Type B pancreatic cell (in vitro differentiated cells): ENCODE results near the gene ALOXE3. TPM values are rescaled to one million over a fixed set of nuclear protein-coding genes. Genes with fewer than 3 reads are reported as not detected.

Experiments used
- DNase-seq: peaks from one replicate; pipeline ENCODE4 v3.0.0; 2021; ENCODE audit warnings: mixed read lengths; ENCODE audit not compliant: unreplicated experiment; ENCODE audit errors: extremely low spot score
- H3K27ac Mint-ChIP-seq: 2 replicates; pipeline ENCODE4 v1.8.0; 2021; ENCODE audit warnings: mild to moderate bottlenecking, mixed read lengths
- H3K27me3 Mint-ChIP-seq: 2 replicates; pipeline ENCODE4 v1.8.0; 2021; ENCODE audit warnings: mixed read lengths
- H3K36me3 Mint-ChIP-seq: 2 replicates; pipeline ENCODE4 v1.8.0; 2021; ENCODE audit warnings: mixed read lengths
- H3K4me1 Mint-ChIP-seq: one replicate; pipeline ENCODE4 v1.8.0; 2021; ENCODE audit warnings: mixed read lengths; ENCODE audit not compliant: unreplicated experiment
- H3K4me3 Mint-ChIP-seq: 2 replicates; pipeline ENCODE4 v1.8.0; 2021; ENCODE audit warnings: mild to moderate bottlenecking, mixed read lengths
- H3K9me3 Mint-ChIP-seq: 2 replicates; pipeline ENCODE4 v1.8.0; 2021; ENCODE audit warnings: mixed read lengths
- total RNA-seq: library from RNA; stranded (reverse); gene quantifications from 2 replicates; pipeline ENCODE4 v1.2.1, GENCODE V29; 2021; ENCODE audit warnings: low replicate concordance
- TF ChIP-seq, protein P1 (sequence below): fragments of 200-600 bp; sonication (generic); conservative IDR thresholded peaks from 2 replicates; pipeline ENCODE4 v1.5.0; 2021; ENCODE audit warnings: antibody characterized with exemption, mild to moderate bottlenecking

ALOXE3 gene
- total RNA-seq, 1 donor from 2014 or later = not detected

DNA sequence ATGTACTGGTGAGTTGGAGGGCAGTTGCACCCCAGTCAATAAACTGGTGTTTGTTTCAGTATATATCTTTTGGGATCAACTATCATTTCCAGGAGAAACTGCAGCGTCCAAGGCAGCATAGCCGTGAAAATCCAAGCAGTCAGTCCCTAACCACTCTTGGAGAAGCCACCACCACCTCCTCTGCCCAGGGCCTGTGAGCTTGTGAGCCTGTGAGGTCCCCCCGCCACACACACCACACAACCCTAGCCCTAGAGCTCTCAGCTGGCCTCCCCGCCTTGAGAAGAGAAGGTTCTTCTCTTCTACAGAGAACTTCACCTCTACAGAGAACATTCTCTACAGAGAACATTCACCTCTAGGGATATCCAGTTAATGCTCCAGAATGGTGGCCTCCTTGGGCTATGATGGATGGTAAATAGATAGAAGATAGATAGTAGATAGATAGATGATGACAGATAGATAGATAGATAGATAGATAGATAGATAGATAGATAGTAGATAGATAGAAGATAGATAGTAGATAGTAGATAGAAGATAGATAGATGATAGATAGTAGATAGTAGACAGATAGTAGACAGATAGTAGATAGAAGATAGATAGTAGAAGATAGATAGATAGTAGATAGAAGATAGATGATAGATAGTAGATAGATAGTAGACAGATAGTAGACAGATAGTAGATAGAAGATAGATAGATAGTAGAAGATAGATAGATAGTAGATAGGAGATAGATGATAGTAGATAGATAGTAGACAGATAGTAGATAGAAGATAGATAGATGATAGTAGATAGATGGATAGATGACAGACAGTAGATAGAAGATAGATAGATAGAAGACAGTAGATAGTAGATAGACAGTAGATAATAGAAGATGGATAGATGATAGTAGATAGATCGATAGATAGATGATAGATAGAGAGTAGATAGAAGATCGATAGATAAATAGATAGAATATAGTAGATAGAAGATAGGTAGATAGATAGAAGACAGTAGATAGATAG lies 65.8 kb downstream of the ALOXE3 start:
- H3K27me3 Mint-ChIP-seq = peaks cover 44% of the 10 kb centered on the region
- peaks cover 9% of the 10 kb centered on the region for H3K4me1 Mint-ChIP-seq

DNA sequence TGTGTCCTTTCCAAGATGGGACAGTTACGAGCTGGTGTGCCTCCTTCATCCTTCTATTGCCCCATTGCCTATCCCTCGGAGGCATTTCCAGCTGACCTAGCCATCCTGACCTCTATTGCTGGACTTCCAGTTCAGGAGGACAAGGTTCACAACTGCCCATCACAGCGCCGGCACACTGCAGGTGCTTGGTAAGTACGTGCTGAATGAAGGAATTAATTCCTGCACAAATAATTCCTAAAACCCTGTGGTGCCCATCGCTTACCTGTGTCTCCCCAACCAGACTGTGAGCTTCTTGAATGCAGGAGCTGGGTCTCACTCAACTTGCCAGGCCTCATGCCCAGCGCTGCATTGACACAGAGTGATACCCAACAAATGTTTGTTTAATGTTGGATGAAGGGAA lies 66.5 kb downstream of the ALOXE3 start:
- H3K4me1 Mint-ChIP-seq = peaks cover 5% of the 10 kb centered on the region
- no peaks in the 10 kb centered on the region for H3K9me3 Mint-ChIP-seq
- peaks cover 41% of the 10 kb centered on the region for H3K27me3 Mint-ChIP-seq
- no peak for DNase-seq
- TF ChIP-seq, protein P1, sequence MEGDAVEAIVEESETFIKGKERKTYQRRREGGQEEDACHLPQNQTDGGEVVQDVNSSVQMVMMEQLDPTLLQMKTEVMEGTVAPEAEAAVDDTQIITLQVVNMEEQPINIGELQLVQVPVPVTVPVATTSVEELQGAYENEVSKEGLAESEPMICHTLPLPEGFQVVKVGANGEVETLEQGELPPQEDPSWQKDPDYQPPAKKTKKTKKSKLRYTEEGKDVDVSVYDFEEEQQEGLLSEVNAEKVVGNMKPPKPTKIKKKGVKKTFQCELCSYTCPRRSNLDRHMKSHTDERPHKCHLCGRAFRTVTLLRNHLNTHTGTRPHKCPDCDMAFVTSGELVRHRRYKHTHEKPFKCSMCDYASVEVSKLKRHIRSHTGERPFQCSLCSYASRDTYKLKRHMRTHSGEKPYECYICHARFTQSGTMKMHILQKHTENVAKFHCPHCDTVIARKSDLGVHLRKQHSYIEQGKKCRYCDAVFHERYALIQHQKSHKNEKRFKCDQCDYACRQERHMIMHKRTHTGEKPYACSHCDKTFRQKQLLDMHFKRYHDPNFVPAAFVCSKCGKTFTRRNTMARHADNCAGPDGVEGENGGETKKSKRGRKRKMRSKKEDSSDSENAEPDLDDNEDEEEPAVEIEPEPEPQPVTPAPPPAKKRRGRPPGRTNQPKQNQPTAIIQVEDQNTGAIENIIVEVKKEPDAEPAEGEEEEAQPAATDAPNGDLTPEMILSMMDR = no peak
- no peak overlapping the region for H3K4me3 Mint-ChIP-seq
- H3K36me3 Mint-ChIP-seq = no peaks in the 10 kb centered on the region
- no peak overlapping the region for H3K27ac Mint-ChIP-seq

More for the DNA sequence above, 65.8 kb downstream of the ALOXE3 start:
- Mint-ChIP-seq H3K27ac (no peak overlapping the region), H3K4me3 (no peak overlapping the region), H3K36me3 (no peaks in the 10 kb centered on the region), H3K9me3 (no peaks in the 10 kb centered on the region)
- TF ChIP-seq, protein P1 = no peak
- DNase-seq = no peak

DNA sequence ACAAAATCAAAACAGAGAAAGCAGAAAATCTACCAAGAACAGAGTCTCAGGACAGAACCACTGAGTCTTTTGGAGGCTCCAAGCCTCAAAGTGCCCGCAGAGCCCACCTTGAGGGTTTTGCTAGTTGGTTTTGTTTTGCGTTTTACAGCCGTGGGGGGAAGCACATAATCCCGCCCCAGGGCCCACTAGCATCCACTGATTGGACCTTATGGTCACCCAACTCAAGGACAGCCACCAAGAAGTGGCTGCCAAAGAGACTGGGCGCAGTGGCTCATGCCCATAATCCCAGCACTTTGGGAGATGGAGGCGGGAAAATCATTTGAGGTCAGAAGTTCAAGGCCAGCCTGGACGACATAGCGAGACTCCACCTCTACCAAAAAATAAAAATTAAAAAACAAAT lies 69.6 kb downstream of the ALOXE3 start:
- peaks cover 41% of the 10 kb centered on the region for H3K27me3 Mint-ChIP-seq
- no peaks in the 10 kb centered on the region for H3K9me3 Mint-ChIP-seq
- no peak for DNase-seq
- no peaks in the 10 kb centered on the region for H3K4me1 Mint-ChIP-seq
- H3K36me3 Mint-ChIP-seq = no peaks in the 10 kb centered on the region
- no peak overlapping the region for H3K27ac Mint-ChIP-seq
- no peak overlapping the region for H3K4me3 Mint-ChIP-seq
- TF ChIP-seq, protein P1 = no peak

DNA sequence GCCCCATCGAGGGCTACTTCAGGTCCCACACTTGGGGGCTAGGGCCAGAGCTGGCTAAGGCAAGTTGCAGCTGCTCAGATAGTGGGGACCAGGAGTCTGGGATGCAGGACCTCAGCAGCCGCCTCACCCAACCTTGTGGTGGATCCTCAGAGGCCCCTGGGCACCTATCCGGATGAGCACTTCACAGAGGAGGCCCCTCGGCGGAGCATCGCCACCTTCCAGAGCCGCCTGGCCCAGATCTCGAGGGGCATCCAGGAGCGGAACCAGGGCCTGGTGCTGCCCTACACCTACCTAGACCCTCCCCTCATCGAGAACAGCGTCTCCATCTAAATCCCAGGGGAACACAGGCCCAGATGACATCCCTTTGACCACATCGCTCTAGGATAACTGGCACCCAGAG lies 70.1 kb downstream of the ALOXE3 start:
- Mint-ChIP-seq H3K4me1 (no peaks in the 10 kb centered on the region), H3K36me3 (no peaks in the 10 kb centered on the region), H3K27me3 (peaks cover 46% of the 10 kb centered on the region), H3K9me3 (no peaks in the 10 kb centered on the region), H3K4me3 (no peak overlapping the region), H3K27ac (no peak overlapping the region)
- DNase-seq = no peak
- TF ChIP-seq, protein P1 = no peak

DNA sequence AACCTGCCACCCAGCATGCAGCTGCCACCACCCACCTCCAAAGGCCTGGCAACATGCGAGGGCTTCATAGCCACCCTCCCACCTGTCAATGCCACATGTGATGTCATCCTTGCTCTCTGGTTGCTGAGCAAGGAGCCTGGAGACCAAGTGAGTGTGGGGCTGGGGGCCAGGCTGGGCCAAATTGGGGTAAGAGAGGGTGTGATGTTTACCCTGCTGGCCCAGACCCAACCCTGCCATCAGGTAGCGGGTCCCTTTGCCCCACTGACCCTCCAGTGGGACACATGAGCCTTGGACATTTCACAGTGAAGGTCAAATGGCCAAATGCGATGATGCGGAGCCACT lies 70.6 kb downstream of the ALOXE3 start:
- Mint-ChIP-seq H3K27ac (no peak overlapping the region), H3K36me3 (no peaks in the 10 kb centered on the region), H3K4me1 (no peaks in the 10 kb centered on the region), H3K9me3 (no peaks in the 10 kb centered on the region), H3K27me3 (peaks cover 50% of the 10 kb centered on the region), H3K4me3 (no peak overlapping the region)
- DNase-seq = no peak
- TF ChIP-seq, protein P1 = no peak
